ENCODE results near the gene SMARCD1. TPM values are rescaled to one million over a fixed set of nuclear protein-coding genes. Genes with fewer than 3 reads are reported as not detected.

SMARCD1 gene
- total RNA-seq, 4 donors from 2014 or later = 44.7 to 61.6 (median 46.5) TPM

- TF ChIP-seq, protein P1, sequence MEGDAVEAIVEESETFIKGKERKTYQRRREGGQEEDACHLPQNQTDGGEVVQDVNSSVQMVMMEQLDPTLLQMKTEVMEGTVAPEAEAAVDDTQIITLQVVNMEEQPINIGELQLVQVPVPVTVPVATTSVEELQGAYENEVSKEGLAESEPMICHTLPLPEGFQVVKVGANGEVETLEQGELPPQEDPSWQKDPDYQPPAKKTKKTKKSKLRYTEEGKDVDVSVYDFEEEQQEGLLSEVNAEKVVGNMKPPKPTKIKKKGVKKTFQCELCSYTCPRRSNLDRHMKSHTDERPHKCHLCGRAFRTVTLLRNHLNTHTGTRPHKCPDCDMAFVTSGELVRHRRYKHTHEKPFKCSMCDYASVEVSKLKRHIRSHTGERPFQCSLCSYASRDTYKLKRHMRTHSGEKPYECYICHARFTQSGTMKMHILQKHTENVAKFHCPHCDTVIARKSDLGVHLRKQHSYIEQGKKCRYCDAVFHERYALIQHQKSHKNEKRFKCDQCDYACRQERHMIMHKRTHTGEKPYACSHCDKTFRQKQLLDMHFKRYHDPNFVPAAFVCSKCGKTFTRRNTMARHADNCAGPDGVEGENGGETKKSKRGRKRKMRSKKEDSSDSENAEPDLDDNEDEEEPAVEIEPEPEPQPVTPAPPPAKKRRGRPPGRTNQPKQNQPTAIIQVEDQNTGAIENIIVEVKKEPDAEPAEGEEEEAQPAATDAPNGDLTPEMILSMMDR (IDR thresholded peaks at IDR 0.05; ENCODE audit: low read depth) = no peak
Measured at GRCh38 chr12:50123203-50123602, 38.1 kb downstream of the SMARCD1 start.

DNA sequence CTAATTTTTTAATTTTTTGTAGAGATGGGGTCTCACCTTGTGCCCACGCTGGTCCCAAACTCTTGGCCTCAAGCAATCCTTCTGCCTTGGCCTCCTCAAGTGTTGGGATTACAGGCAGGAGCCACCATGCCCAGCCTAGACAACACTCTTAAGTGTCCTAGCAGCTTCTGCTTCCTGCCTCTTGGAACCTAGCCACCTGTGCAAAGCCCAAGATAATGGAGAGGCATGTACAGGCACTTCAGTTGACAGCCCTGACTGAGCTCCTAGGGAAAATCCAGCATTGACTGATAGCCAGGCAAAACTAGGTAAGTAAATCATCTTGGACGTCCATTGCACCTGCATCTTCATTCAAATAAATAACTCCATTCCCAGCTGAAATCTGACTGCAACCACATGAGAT is 42.4 kb downstream of the SMARCD1 start:
- TF ChIP-seq, protein P1 (IDR thresholded peaks at IDR 0.05; ENCODE audit: low read depth) = no peak

- TF ChIP-seq, protein P1 (IDR thresholded peaks at IDR 0.05; ENCODE audit: low read depth) = no peak
Measured at GRCh38 chr12:50129290-50129689, 44.1 kb downstream of the SMARCD1 start.

DNA sequence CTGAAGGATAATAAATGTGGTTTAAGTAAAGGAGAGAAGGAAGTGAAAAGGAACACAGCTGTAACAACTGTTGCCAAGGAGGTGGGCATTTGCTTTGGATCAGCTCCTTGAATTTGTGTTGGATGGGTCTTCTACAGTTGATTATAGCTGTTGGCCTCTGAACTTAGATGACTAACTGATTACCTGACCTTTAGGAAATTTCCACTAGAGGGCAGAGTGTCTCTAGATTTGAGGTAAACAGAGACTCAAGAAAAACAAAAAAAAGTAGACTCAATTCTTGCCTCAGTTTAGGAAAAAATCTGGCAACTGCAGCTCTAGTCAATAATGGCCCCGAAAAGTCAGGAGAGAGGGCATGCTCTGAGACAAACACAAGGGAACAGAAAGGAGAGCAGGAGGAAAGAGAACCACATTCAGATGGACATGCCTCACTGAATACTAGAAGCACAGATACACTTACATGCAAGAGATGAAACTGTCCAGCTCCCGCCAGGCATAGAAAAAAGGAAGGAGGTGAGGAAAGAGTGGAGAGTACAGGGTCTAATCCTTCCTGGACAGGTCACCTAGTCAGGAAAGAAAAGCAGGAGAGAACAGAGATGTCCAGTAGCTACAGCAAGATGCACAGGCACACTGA is 47.5 kb downstream of the SMARCD1 start:
- TF ChIP-seq, protein P1 (IDR thresholded peaks at IDR 0.05; ENCODE audit: low read depth) = no peak

DNA sequence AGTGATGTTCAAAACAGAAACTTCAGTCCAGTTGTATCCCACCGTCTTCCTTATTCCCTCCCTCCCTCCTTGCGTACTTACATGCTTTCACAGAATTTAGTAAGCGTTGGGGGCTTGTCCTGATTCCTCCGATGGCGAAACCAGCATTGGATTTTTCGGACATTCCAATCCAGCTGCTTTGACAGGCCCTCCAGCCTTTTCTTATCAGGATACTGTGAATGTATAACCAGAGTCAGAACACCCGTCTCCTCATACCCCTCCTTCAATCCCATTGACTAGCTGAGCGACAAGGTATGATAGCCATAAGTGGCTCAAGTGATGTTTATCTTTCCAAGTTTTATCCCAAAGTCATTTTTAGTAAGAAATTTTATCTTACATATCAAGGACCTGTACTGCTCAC is 57.9 kb downstream of the SMARCD1 start:
- TF ChIP-seq, protein P1 (IDR thresholded peaks at IDR 0.05; ENCODE audit: low read depth) = no peak

- TF ChIP-seq, protein P1 (IDR thresholded peaks at IDR 0.05; ENCODE audit: low read depth) = no peak
Measured at GRCh38 chr12:50145439-50145838, 60.3 kb downstream of the SMARCD1 start.

DNA sequence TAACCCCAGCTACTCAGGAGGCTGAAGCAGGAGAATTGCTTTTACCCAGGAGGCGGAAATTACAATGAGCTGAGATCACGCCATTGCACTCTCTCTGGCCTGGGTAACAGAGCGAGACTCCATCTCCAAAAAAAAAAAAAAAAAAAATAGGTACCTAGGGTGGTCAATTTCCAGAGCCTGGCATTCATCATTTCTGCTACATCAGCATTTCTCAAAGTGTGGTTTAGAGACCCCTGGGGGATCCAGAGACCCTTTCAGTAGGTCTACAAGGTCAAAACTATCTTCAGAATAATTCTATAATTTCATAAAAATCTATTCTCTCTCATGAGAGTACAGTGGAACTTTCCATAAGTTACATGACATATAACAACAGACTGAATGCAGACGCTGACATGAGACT is 62.1 kb downstream of the SMARCD1 start:
- TF ChIP-seq, protein P1 (IDR thresholded peaks at IDR 0.05; ENCODE audit: low read depth) = no peak

All from subcutaneous adipose tissue (tissue), 4 donors.